HL-60 (cell line): ENCODE data around the gene PPP3CA.

Experiments
- CTCF ChIP-seq: IDR thresholded peaks from one replicate; pipeline ENCODE4 v1.5.1; 2011; ENCODE audit warnings: low read length, control low read depth, inconsistent platforms; ENCODE audit not compliant: insufficient read depth
- GABPA ChIP-seq: IDR thresholded peaks from 2 replicates; pipeline ENCODE4 v1.6.1; 2012; ENCODE audit warnings: low read depth
- POLR2AphosphoS5 ChIP-seq: IDR thresholded peaks from 2 replicates; pipeline ENCODE4 v1.6.1; 2012; ENCODE audit warnings: low read depth
- SPI1 ChIP-seq: IDR thresholded peaks from 2 replicates; pipeline ENCODE4 v1.6.1; 2012; ENCODE audit warnings: low read depth, mild to moderate bottlenecking, borderline replicate concordance
- TF ChIP-seq, protein P1 (sequence below): IDR thresholded peaks from 2 replicates; pipeline ENCODE4 v1.6.1; 2012; ENCODE audit warnings: low read depth; ENCODE audit not compliant: insufficient replicate concordance

GRCh38 chr4:101155368-101155767 lies 192.0 kb downstream of the PPP3CA start:
- TF ChIP-seq CTCF, result no peak
- TF ChIP-seq, protein P1, sequence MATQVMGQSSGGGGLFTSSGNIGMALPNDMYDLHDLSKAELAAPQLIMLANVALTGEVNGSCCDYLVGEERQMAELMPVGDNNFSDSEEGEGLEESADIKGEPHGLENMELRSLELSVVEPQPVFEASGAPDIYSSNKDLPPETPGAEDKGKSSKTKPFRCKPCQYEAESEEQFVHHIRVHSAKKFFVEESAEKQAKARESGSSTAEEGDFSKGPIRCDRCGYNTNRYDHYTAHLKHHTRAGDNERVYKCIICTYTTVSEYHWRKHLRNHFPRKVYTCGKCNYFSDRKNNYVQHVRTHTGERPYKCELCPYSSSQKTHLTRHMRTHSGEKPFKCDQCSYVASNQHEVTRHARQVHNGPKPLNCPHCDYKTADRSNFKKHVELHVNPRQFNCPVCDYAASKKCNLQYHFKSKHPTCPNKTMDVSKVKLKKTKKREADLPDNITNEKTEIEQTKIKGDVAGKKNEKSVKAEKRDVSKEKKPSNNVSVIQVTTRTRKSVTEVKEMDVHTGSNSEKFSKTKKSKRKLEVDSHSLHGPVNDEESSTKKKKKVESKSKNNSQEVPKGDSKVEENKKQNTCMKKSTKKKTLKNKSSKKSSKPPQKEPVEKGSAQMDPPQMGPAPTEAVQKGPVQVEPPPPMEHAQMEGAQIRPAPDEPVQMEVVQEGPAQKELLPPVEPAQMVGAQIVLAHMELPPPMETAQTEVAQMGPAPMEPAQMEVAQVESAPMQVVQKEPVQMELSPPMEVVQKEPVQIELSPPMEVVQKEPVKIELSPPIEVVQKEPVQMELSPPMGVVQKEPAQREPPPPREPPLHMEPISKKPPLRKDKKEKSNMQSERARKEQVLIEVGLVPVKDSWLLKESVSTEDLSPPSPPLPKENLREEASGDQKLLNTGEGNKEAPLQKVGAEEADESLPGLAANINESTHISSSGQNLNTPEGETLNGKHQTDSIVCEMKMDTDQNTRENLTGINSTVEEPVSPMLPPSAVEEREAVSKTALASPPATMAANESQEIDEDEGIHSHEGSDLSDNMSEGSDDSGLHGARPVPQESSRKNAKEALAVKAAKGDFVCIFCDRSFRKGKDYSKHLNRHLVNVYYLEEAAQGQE, result no peak
- TF ChIP-seq POLR2AphosphoS5, result no peak
- no peak for TF ChIP-seq GABPA
- no peak for TF ChIP-seq SPI1
